HepG2 (cell line): ENCODE measurements around the gene PARN. TPM values are rescaled to one million over a fixed set of nuclear protein-coding genes. Genes with fewer than 3 reads are reported as not detected.

Experiments used
- BHLHE40 ChIP-seq: IDR thresholded peaks from 2 replicates; pipeline ENCODE4 v1.6.1; 2011; ENCODE audit warnings: low read length, improper control_type of control experiment
- EP300 ChIP-seq, 3 experiments: sonication (generic) in 1 of 3; formaldehyde crosslinking in 1 of 3; IDR thresholded peaks; 2 replicates each; pipeline versions ENCODE4 v1.5.1 to v1.6.1; 2011 to 2020; ENCODE audit warnings: low read depth in 2 of 3, low read length in 2 of 3, borderline replicate concordance in 1 of 3, improper control_type of control experiment in 1 of 3, mild to moderate bottlenecking in 1 of 3, missing genetic modification reagents in 1 of 3, moderate library complexity in 1 of 3
- ETV6 ChIP-seq: sonication (generic); formaldehyde crosslinking; conservative IDR thresholded peaks from 2 replicates; pipeline ENCODE4 v1.4.0; 2020; ENCODE audit warnings: missing genetic modification reagents
- FOXA3 ChIP-seq: IDR thresholded peaks from 2 replicates; pipeline ENCODE4 v1.6.1; 2016; ENCODE audit warnings: missing genetic modification reagents, missing compliant biosample characterization
- ISX ChIP-seq: sonication (generic); formaldehyde crosslinking; conservative IDR thresholded peaks from 2 replicates; pipeline ENCODE4 v1.5.0; 2020; ENCODE audit warnings: missing genetic modification reagents
- MED8 ChIP-seq: sonication (generic); formaldehyde crosslinking; IDR thresholded peaks from 2 replicates; pipeline ENCODE4 v1.8.1; 2023; ENCODE audit warnings: mild to moderate bottlenecking, missing genetic modification reagents; ENCODE audit not compliant: insufficient replicate concordance
- NAIF1 ChIP-seq: sonication (generic); formaldehyde crosslinking; IDR thresholded peaks from 2 replicates; pipeline ENCODE4 v1.5.0; 2020; ENCODE audit warnings: mild to moderate bottlenecking, missing genetic modification reagents, borderline replicate concordance
- NCOR1 ChIP-seq: fragments of 200-600 bp; sonication (generic); IDR thresholded peaks from 2 replicates; pipeline ENCODE4 v1.7.0; 2017; ENCODE audit warnings: antibody characterized with exemption, low read length, borderline replicate concordance
- SRSF4 ChIP-seq: fragments of 200-400 bp; formaldehyde crosslinking; IDR thresholded peaks from one replicate; pipeline ENCODE4 v1.6.1; 2018; ENCODE audit warnings: mild to moderate bottlenecking, low read depth, low read length, moderate library complexity; ENCODE audit not compliant: poor library complexity, severe bottlenecking
- TBP ChIP-seq: sonication (generic); formaldehyde crosslinking; IDR thresholded peaks from 2 replicates; pipeline ENCODE4 v1.5.0; 2020; ENCODE audit warnings: missing genetic modification reagents
- TGIF2 ChIP-seq: IDR thresholded peaks from 2 replicates; pipeline ENCODE4 v1.6.1; 2016; ENCODE audit warnings: control low read depth, missing compliant biosample characterization
- YEATS4 ChIP-seq: sonication (generic); formaldehyde crosslinking; IDR thresholded peaks from 2 replicates; pipeline ENCODE4 v1.4.0; 2020; ENCODE audit warnings: missing genetic modification reagents, borderline replicate concordance
- ZNF503 ChIP-seq: sonication (generic); formaldehyde crosslinking; IDR thresholded peaks from 2 replicates; pipeline ENCODE4 v1.4.0; 2020; ENCODE audit warnings: missing genetic modification reagents
- ZNF564 ChIP-seq: sonication (generic); formaldehyde crosslinking; IDR thresholded peaks from 2 replicates; pipeline ENCODE4 v1.8.1; 2023; ENCODE audit warnings: mild to moderate bottlenecking, missing genetic modification reagents
- ZNF740 ChIP-seq: sonication (generic); formaldehyde crosslinking; IDR thresholded peaks from 2 replicates; pipeline ENCODE4 v1.4.0; 2020; ENCODE audit warnings: missing genetic modification reagents
- ZNF770 ChIP-seq: sonication (generic); formaldehyde crosslinking; IDR thresholded peaks from 2 replicates; pipeline ENCODE4 v1.5.0; 2020; ENCODE audit warnings: mild to moderate bottlenecking, missing genetic modification reagents
- polyA plus RNA-seq, 8 experiments: library from polyadenylated mRNA; depleted of rRNA in 3 of 8; stranded (reverse) in 7 of 8; unstranded in 1 of 8; fragments of >200 nt; fragmentation: Illumina TruSeq in 4 of 8; extraction: Trizol in 4 of 8; gene quantifications; 2 replicates each; pipeline versions ENCODE4 v1.2.1 to v1.2.3, GENCODE V29; 2011 to 2016; ENCODE audit warnings: low read depth in 4 of 8, missing spikeins in 1 of 8, mixed read lengths in 1 of 8; ENCODE audit not compliant: insufficient read depth in 1 of 8
- total RNA-seq, 5 experiments: library from RNA; depleted of rRNA; stranded (reverse); fragments of >200 nt; fragmentation: Illumina TruSeq; extraction: Trizol; gene quantifications; 2 replicates each; pipeline ENCODE4 v1.2.3, GENCODE V29; 2016; ENCODE audit warnings: low read depth in 1 of 5
- TF ChIP-seq, protein P1 (sequence below): sonication (generic); formaldehyde crosslinking; IDR thresholded peaks from 2 replicates; pipeline ENCODE4 v1.4.0; 2020; ENCODE audit warnings: missing genetic modification reagents, borderline replicate concordance
- TF ChIP-seq, protein P2 (sequence below): sonication (generic); formaldehyde crosslinking; IDR thresholded peaks from 2 replicates; pipeline ENCODE4 v1.8.1; 2023; ENCODE audit warnings: mild to moderate bottlenecking, missing genetic modification reagents
- TF ChIP-seq, protein P3 (sequence below): sonication (generic); formaldehyde crosslinking; conservative IDR thresholded peaks from 2 replicates; pipeline ENCODE4 v1.4.0; 2020; ENCODE audit warnings: missing genetic modification reagents

The PARN gene
- total and polyA plus RNA-seq, 2 of the 13 experiments (the other 11 are each of a cell fraction or from before 2014, with no cell fraction given): 13.3 to 47.6 TPM

- TF ChIP-seq, protein P1, sequence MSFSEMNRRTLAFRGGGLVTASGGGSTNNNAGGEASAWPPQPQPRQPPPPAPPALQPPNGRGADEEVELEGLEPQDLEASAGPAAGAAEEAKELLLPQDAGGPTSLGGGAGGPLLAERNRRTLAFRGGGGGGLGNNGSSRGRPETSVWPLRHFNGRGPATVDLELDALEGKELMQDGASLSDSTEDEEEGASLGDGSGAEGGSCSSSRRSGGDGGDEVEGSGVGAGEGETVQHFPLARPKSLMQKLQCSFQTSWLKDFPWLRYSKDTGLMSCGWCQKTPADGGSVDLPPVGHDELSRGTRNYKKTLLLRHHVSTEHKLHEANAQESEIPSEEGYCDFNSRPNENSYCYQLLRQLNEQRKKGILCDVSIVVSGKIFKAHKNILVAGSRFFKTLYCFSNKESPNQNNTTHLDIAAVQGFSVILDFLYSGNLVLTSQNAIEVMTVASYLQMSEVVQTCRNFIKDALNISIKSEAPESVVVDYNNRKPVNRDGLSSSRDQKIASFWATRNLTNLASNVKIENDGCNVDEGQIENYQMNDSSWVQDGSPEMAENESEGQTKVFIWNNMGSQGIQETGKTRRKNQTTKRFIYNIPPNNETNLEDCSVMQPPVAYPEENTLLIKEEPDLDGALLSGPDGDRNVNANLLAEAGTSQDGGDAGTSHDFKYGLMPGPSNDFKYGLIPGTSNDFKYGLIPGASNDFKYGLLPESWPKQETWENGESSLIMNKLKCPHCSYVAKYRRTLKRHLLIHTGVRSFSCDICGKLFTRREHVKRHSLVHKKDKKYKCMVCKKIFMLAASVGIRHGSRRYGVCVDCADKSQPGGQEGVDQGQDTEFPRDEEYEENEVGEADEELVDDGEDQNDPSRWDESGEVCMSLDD: peak; percentile 74; the same call in 1 of the 2 replicates
- TF ChIP-seq SRSF4: no peak
- no peak for TF ChIP-seq TBP (CRISPR knock-in tag)
- TF ChIP-seq, protein P2, sequence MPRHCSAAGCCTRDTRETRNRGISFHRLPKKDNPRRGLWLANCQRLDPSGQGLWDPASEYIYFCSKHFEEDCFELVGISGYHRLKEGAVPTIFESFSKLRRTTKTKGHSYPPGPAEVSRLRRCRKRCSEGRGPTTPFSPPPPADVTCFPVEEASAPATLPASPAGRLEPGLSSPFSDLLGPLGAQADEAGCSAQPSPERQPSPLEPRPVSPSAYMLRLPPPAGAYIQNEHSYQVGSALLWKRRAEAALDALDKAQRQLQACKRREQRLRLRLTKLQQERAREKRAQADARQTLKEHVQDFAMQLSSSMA (CRISPR knock-in tag): peak; percentile 93
- TF ChIP-seq ZNF503 (CRISPR knock-in tag): no peak
- TF ChIP-seq, protein P3, sequence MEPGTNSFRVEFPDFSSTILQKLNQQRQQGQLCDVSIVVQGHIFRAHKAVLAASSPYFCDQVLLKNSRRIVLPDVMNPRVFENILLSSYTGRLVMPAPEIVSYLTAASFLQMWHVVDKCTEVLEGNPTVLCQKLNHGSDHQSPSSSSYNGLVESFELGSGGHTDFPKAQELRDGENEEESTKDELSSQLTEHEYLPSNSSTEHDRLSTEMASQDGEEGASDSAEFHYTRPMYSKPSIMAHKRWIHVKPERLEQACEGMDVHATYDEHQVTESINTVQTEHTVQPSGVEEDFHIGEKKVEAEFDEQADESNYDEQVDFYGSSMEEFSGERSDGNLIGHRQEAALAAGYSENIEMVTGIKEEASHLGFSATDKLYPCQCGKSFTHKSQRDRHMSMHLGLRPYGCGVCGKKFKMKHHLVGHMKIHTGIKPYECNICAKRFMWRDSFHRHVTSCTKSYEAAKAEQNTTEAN: peak; percentile 67
- no peak for TF ChIP-seq NCOR1
- TF ChIP-seq TGIF2 (CRISPR knock-in tag): peak; percentile 90
- TF ChIP-seq NAIF1 (CRISPR knock-in tag): peak; percentile 97
- no peak; the same call in 1 of the 2 replicates for TF ChIP-seq ZNF770 (CRISPR knock-in tag)
- peak; percentile 85; the same call in 1 of the 2 replicates for TF ChIP-seq ETV6 (CRISPR knock-in tag)
- peak; percentile 95 for TF ChIP-seq MED8
- TF ChIP-seq YEATS4 (CRISPR knock-in tag): peak; percentile 91
- TF ChIP-seq FOXA3 (CRISPR knock-in tag): peak; percentile 21; the same call in 1 of the 2 replicates
- peak; percentile 77 for TF ChIP-seq ZNF740 (CRISPR knock-in tag)
- peak; percentile 36 to 41; a peak in 1 of 4 replicates for TF ChIP-seq EP300 (IDR thresholded peaks at IDR 0.05; ENCODE audit: low read depth in 2 of 2, low read length in 2 of 2)
- TF ChIP-seq EP300 (CRISPR knock-in tag; IDR thresholded peaks at IDR 0.05; ENCODE audit: borderline replicate concordance): peak; percentile 35; the same call in 1 of the 2 replicates
- peak; percentile 91 for TF ChIP-seq ZNF564 (CRISPR knock-in tag)
- TF ChIP-seq ISX (CRISPR knock-in tag): peak; percentile 87
- peak; percentile 46 for TF ChIP-seq BHLHE40
These were observed at the start of gene PARN (continued) for GRCh38 chr16:14629919-14630619.
